Peyer's patch (tissue), 4 donors: ENCODE data around the gene EGFL7.

ENCODE experiments used
- CTCF ChIP-seq, 6 experiments: fragments of 450-650 bp in 4 of 6; fragments of 200-600 bp in 2 of 6; sonication (generic) in 1 of 6; IDR thresholded peaks; one replicate each; pipeline ENCODE4 v1.5.1; 2017 to 2019; ENCODE audit warnings: antibody characterized with exemption in 6 of 6, mild to moderate bottlenecking in 3 of 6, moderate library complexity in 1 of 6
- POLR2A ChIP-seq, 2 donors: fragments of 450-650 bp; IDR thresholded peaks; one replicate each; pipeline ENCODE4 v1.5.1; 2017; ENCODE audit warnings: antibody characterized with exemption in 2 of 2, mild to moderate bottlenecking in 2 of 2, moderate library complexity in 2 of 2

GRCh38 chr9:136650648-136651047 is 12.1 kb upstream of the EGFL7 start:
- no peak for TF ChIP-seq POLR2A (IDR thresholded peaks at IDR 0.05)
- TF ChIP-seq CTCF (IDR thresholded peaks at IDR 0.05) = no peak
